Ishikawa (cell line): ENCODE results near the gene ERGIC1.

ENCODE experiments used
- EGR1 ChIP-seq: IDR thresholded peaks from 2 replicates; pipeline ENCODE4 v1.6.1; 2012
- EP300 ChIP-seq: IDR thresholded peaks from 2 replicates; pipeline ENCODE4 v1.6.1; 2012; ENCODE audit warnings: borderline replicate concordance

- TF ChIP-seq EGR1 = no peak
- TF ChIP-seq EP300 = no peak
These were observed 42.5 kb downstream of the ERGIC1 start for GRCh38 chr5:172876578-172876977.
